ENCODE data around the gene NLRC3. TPM values are rescaled to one million over a fixed set of nuclear protein-coding genes. Genes with fewer than 3 reads are reported as not detected.
"Not testable (repeated sequence)": the region's sequence is repeated elsewhere in the genome, so short reads cannot be mapped to it uniquely, and the experiment has no call there.

Gene NLRC3
- total RNA-seq, 1 donor from 2014 or later, result not detected

GRCh38 chr16:3503523-3503922, 73.7 kb downstream of the NLRC3 start:
- DNase-seq (ENCODE audit: low read depth, low spot score), result no peak
- H3K36me3 Mint-ChIP-seq (ENCODE audit: low read depth), result peaks cover 3% of the 10 kb centered on the region
- H3K4me3 Mint-ChIP-seq, result peak overlapping the region; percentile 69
- H3K4me1 Mint-ChIP-seq, result peaks cover 24% of the 10 kb centered on the region
- no peaks in the 10 kb centered on the region for H3K9me3 Mint-ChIP-seq
- no peak for TF ChIP-seq CTCF (conservative IDR thresholded peaks at IDR 0.05)
- peaks cover 4% of the 10 kb centered on the region for H3K27me3 Mint-ChIP-seq (ENCODE audit: low read depth)
- no peak overlapping the region for H3K27ac Mint-ChIP-seq (ENCODE audit: unreplicated experiment)

GRCh38 chr16:3501783-3502400, 75.3 kb downstream of the NLRC3 start:
- Mint-ChIP-seq H3K9me3 (no peaks in the 10 kb centered on the region), H3K36me3 (ENCODE audit: low read depth) (no peaks in the 10 kb centered on the region), H3K27me3 (ENCODE audit: low read depth) (peaks cover 4% of the 10 kb centered on the region), H3K27ac (ENCODE audit: unreplicated experiment) (peak overlapping the region; percentile 63), H3K4me1 (peaks cover 24% of the 10 kb centered on the region), H3K4me3 (peak overlapping the region; percentile 99)
- DNase-seq (ENCODE audit: low read depth, low spot score), result no peak
- no peak for TF ChIP-seq CTCF (conservative IDR thresholded peaks at IDR 0.05)

- Mint-ChIP-seq H3K4me3 (peak overlapping the region; percentile 99), H3K27ac (ENCODE audit: unreplicated experiment) (peak overlapping the region; percentile 96), H3K4me1 (peaks cover 24% of the 10 kb centered on the region)
- not testable (repeated sequence) for DNase-seq (ENCODE audit: low read depth, low spot score); H3K9me3 Mint-ChIP-seq; H3K27me3 Mint-ChIP-seq (ENCODE audit: low read depth); H3K36me3 Mint-ChIP-seq (ENCODE audit: low read depth)
These were observed 75.8 kb downstream of the NLRC3 start for GRCh38 chr16:3501412-3501761.

- no peaks in the 10 kb centered on the region for H3K36me3 Mint-ChIP-seq (ENCODE audit: low read depth)
- H3K27me3 Mint-ChIP-seq (ENCODE audit: low read depth), result peaks cover 4% of the 10 kb centered on the region
- peaks cover 24% of the 10 kb centered on the region for H3K4me1 Mint-ChIP-seq
- no peak overlapping the region for H3K27ac Mint-ChIP-seq (ENCODE audit: unreplicated experiment)
- no peak for DNase-seq (ENCODE audit: low read depth, low spot score)
- H3K4me3 Mint-ChIP-seq, result peak overlapping the region; percentile 44
- TF ChIP-seq CTCF (conservative IDR thresholded peaks at IDR 0.05), result no peak
- H3K9me3 Mint-ChIP-seq, result no peaks in the 10 kb centered on the region
These were observed 78.2 kb downstream of the NLRC3 start for GRCh38 chr16:3498988-3499387.

- no peak for TF ChIP-seq CTCF (conservative IDR thresholded peaks at IDR 0.05)
- Mint-ChIP-seq H3K36me3 (ENCODE audit: low read depth) (no peaks in the 10 kb centered on the region), H3K4me3 (peak overlapping the region; percentile 54), H3K27ac (ENCODE audit: unreplicated experiment) (no peak overlapping the region), H3K27me3 (ENCODE audit: low read depth) (peaks cover 4% of the 10 kb centered on the region), H3K9me3 (no peaks in the 10 kb centered on the region), H3K4me1 (peaks cover 21% of the 10 kb centered on the region)
- no peak for DNase-seq (ENCODE audit: low read depth, low spot score)
These were observed 79.4 kb downstream of the NLRC3 start for GRCh38 chr16:3497771-3498170.

- peaks cover 4% of the 10 kb centered on the region for H3K27me3 Mint-ChIP-seq (ENCODE audit: low read depth)
- no peak overlapping the region for H3K4me3 Mint-ChIP-seq
- H3K4me1 Mint-ChIP-seq, result peaks cover 9% of the 10 kb centered on the region
- H3K36me3 Mint-ChIP-seq (ENCODE audit: low read depth), result no peaks in the 10 kb centered on the region
- no peaks in the 10 kb centered on the region for H3K9me3 Mint-ChIP-seq
- H3K27ac Mint-ChIP-seq (ENCODE audit: unreplicated experiment), result peak overlapping the region; percentile 12
- no peak for DNase-seq (ENCODE audit: low read depth, low spot score)
- TF ChIP-seq CTCF (conservative IDR thresholded peaks at IDR 0.05), result no peak
These were observed 80.8 kb downstream of the NLRC3 start for GRCh38 chr16:3496386-3496785.

All from neural crest cell (in vitro differentiated cells).